Measurements from ENCODE around the gene RPLP1. TPM values are rescaled to one million over a fixed set of nuclear protein-coding genes. Genes with fewer than 3 reads are reported as not detected.
A peak's percentile ranks its signal among the peaks of the same experiment; 100 is the strongest.

The RPLP1 gene
- 496 and 511 TPM in 2 replicates for total RNA-seq (2014; rRNA removed; shearing (Covaris generic))
- polyA plus RNA-seq (2014; cell fraction: nucleus; rRNA removed), result 1,233 and 1,775 TPM in 2 replicates

DNA sequence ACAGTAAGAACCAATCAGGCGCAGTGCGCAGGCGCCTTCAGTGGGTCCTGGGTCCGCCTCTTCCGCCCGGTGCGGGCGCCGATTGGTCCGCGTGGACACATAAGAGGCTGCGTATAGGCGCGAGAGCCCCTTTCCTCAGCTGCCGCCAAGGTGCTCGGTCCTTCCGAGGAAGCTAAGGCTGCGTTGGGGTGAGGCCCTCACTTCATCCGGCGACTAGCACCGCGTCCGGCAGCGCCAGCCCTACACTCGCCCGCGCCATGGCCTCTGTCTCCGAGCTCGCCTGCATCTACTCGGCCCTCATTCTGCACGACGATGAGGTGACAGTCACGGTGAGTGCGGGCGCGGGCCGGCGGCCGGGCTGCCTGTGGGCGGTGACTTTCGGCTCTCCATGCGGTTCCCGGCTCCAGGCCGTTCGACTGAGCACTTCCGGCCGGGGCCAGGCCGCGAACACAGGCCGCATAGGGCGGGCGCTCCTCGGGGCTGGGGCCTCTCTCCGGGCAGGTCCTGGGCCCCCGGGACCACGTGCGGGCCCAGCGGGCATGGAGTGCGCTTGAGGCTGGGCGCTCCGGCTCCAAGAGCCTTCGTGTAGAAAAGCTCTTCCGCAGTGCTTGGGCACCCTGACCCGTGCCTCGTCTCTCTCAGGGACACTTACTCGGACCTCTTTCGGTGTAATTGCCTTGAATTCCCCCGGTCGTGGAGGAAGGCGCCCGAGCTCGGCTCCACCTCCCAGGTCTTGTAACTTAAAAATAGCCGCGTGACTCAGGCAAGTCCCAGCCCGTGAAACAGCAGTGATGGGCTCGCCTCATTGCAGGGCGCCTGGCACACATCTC lies at the start of gene RPLP1:
Gene RPLP1, plus strand, starts transcription at position 127 of the 830 bp plus-strand sequence. Its CDS starts 131 bp downstream, at position 258.
- peak; percentile 95 for DNase-seq (ENCODE audit: extremely low read depth, low read depth)

DNA sequence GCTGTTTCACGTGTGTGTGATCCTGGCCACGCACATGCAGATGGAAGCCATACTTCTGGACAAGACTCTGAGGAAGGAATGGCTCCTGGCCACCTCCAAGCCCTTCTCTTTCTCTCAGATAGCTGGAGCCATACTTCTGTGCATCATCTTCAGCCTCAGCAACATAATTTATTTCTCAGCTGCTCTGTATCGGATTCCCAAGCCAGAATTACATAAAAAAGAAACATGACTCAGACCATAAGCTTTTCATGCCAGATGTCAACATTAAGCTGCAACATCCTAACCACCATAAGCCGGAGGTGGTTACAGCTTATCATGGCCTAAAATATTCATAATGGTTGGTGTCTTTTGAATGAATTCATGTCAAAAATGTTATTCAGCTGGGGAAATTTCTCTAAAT lies 49.0 kb upstream of the RPLP1 start:
- DNase-seq (ENCODE audit: extremely low read depth, low read depth), result no peak

DNA sequence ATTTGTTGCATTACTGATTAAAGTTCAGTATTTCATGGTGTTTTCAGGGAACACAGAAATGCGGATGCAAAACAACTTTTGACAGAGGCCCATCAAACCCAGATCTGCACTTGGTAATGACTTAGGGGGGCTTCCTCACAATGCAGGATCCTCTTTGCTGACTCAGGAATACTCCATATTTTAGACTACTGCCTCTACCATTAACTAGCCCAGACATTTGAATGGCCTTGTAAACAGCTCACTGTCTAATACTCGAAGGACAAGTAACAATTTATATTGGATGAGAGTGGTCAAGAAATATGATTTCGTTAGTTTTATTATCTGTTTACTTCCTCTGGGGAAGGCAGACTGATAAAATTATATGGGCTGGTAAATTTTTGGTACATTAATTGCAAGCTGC lies 47.5 kb upstream of the RPLP1 start:
- no peak for DNase-seq (ENCODE audit: extremely low read depth, low read depth)

GRCh38 chr15:69407719-69408400 lies 44.8 kb upstream of the RPLP1 start:
- no peak for DNase-seq (ENCODE audit: extremely low read depth, low read depth)

- no peak for DNase-seq (ENCODE audit: extremely low read depth, low read depth)
Measured at GRCh38 chr15:69408841-69409240, 43.8 kb upstream of the RPLP1 start.

GRCh38 chr15:69410248-69410874 lies 42.3 kb upstream of the RPLP1 start:
- peak; percentile 78 for DNase-seq (ENCODE audit: extremely low read depth, low read depth)

GRCh38 chr15:69412274-69412673 lies 40.3 kb upstream of the RPLP1 start:
- DNase-seq (ENCODE audit: extremely low read depth, low read depth), result no peak

DNA sequence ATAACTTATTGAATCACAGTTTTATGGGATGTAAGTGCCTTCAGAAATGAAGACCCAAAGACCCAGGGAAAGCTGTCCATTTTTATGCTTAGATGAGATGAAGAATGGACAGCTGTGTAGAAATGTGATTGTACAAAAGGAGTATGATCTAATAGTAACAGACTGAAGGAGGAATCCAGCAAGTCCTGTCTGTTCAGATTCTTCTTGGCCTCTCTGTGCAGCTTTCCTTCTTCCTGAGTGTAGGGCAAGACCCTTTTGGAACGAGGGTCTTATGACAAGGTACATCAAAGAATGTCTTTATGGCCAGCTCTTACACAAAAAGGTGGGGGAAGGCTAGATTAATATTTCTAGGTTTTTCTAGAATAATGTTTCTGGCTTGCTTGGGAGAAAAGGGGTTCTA lies 39.9 kb upstream of the RPLP1 start:
- DNase-seq (ENCODE audit: extremely low read depth, low read depth), result no peak

- peak; percentile 91 for DNase-seq (ENCODE audit: extremely low read depth, low read depth)
Measured at GRCh38 chr15:69413822-69414700, 38.6 kb upstream of the RPLP1 start, which contains the start of gene KIF23. KIF23 (plus strand) TSS chr15:69414349; CDS start chr15:69414466, 117 bp downstream.

- DNase-seq (ENCODE audit: extremely low read depth, low read depth), result peak; percentile 65
Measured at GRCh38 chr15:69414701-69415167, 37.9 kb upstream of the RPLP1 start.

GRCh38 chr15:69415381-69415780 lies 37.2 kb upstream of the RPLP1 start:
- no peak for DNase-seq (ENCODE audit: extremely low read depth, low read depth)

DNA sequence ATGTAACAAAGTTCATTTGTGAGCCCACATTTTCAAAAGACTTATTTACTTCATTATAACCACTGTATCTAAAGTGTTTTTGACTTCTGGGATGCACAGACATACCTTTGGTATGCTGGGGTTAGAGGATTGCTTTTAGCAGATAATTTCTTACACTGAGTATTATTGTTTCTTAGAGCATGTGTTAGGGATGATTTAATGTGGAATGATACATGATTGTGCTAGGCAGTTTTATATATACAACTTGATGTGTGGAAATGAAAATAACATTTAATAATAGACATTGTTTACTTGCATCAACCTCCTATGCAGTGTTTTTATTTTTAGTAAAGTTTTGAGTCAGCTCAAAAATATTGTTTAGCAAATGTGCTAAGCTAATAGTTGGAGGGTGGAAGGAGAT lies 35.0 kb upstream of the RPLP1 start:
- DNase-seq (ENCODE audit: extremely low read depth, low read depth), result no peak

DNA sequence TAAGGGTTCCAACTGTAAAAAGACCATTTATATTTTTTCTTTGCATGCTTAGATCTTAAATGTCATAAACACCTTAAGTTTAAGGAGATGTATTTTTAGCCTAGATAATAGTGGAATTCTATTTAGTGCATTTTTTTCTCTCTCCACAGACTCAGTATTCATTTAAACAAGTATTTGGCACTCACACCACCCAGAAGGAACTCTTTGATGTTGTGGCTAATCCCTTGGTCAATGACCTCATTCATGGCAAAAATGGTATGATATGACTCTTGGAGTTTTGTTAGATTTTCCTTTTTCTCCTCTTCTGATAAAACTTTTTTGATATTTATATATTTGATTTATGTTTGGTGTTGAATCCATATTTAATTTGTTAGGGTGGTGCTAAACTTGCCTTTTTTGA lies 31.1 kb upstream of the RPLP1 start:
- DNase-seq (ENCODE audit: extremely low read depth, low read depth), result no peak

- DNase-seq (ENCODE audit: extremely low read depth, low read depth), result no peak
Measured at GRCh38 chr15:69422336-69422895, 30.2 kb upstream of the RPLP1 start.

GRCh38 chr15:69424001-69424400 lies 28.6 kb upstream of the RPLP1 start:
- no peak for DNase-seq (ENCODE audit: extremely low read depth, low read depth)

- no peak for DNase-seq (ENCODE audit: extremely low read depth, low read depth)
Measured at GRCh38 chr15:69424748-69425413, 27.7 kb upstream of the RPLP1 start.

- DNase-seq (ENCODE audit: extremely low read depth, low read depth), result no peak
Measured at GRCh38 chr15:69433831-69434230, 18.8 kb upstream of the RPLP1 start.

DNA sequence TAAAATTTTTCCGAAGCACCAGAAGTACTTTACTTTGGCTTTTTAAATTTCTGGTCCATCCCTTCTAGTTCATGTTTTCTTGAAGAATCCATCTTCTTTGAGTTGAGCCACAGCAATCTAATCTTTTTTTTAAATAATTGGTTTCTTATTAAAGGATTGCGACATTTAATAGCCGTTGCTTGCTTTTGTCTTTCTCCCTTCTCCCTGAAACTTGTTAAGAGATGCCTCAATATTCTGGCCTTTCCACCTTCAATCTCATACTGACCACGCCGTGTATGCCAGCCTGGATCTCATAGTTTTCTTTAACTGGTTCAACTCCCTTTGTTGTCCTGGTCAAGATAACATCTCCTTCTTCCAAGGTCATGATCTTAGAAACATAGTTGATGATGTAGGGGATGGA lies 18.4 kb upstream of the RPLP1 start:
- DNase-seq (ENCODE audit: extremely low read depth, low read depth), result no peak

GRCh38 chr15:69434679-69435078 lies 17.9 kb upstream of the RPLP1 start:
- DNase-seq (ENCODE audit: extremely low read depth, low read depth), result no peak
